GM18507 (cell line): Measurements from ENCODE around the gene USP24.
A peak's percentile ranks its signal among the peaks of the same experiment; 100 is the strongest.
"Not testable (repeated sequence)": the region's sequence is repeated elsewhere in the genome, so short reads cannot be mapped to it uniquely, and the experiment has no call there.

Experiments used
- DNase-seq: peaks from one replicate; pipeline ENCODE4 v3.0.0; 2011; ENCODE audit warnings: low read depth; ENCODE audit not compliant: insufficient read length; ENCODE audit errors: extremely low spot score
- FAIRE-seq: peaks from 2 replicates; lab custom pipeline; 2011; peaks lifted over from hg19 to GRCh38; lab: Jason Lieb, UNC

The USP24 gene

GRCh38 chr1:55231745-55232144 lies 16.6 kb upstream of the USP24 start:
- no peak for DNase-seq
- no peak for FAIRE-seq

GRCh38 chr1:55230659-55231058 lies 15.5 kb upstream of the USP24 start:
- DNase-seq (no peak), FAIRE-seq (no peak)

GRCh38 chr1:55229726-55230125 lies 14.6 kb upstream of the USP24 start:
- not testable (repeated sequence) for FAIRE-seq, DNase-seq

- FAIRE-seq (no peak), DNase-seq (no peak)
These were observed 10.1 kb upstream of the USP24 start for GRCh38 chr1:55225228-55225627.

- no peak for DNase-seq
- FAIRE-seq: no peak
These were observed 9.6 kb upstream of the USP24 start for GRCh38 chr1:55224729-55225128.

- DNase-seq (no peak), FAIRE-seq (no peak)
These were observed 7.0 kb upstream of the USP24 start for GRCh38 chr1:55222152-55222551.

- DNase-seq (no peak), FAIRE-seq (no peak)
These were observed 2.2 kb upstream of the USP24 start for GRCh38 chr1:55217226-55217986.

- FAIRE-seq: no peak
- no peak for DNase-seq
These were observed 932 bp upstream of the USP24 start for GRCh38 chr1:55216096-55216495.

GRCh38 chr1:55214934-55215193 lies 300 bp downstream of the USP24 start:
- no peak for FAIRE-seq
- DNase-seq: no peak

GRCh38 chr1:55214212-55214933 lies 791 bp downstream of the USP24 start:
- no peak for FAIRE-seq
- DNase-seq: no peak

- DNase-seq (no peak), FAIRE-seq (no peak)
These were observed 1.3 kb downstream of the USP24 start for GRCh38 chr1:55213885-55214211.

GRCh38 chr1:55213151-55213884 lies 1.8 kb downstream of the USP24 start:
- FAIRE-seq (no peak), DNase-seq (no peak)

GRCh38 chr1:55212349-55213150 lies 2.6 kb downstream of the USP24 start:
- no peak for DNase-seq
- FAIRE-seq: no peak

- FAIRE-seq: peak; percentile 60
These were observed 3.3 kb downstream of the USP24 start for GRCh38 chr1:55211863-55212262.

GRCh38 chr1:55210990-55211801 lies 4.0 kb downstream of the USP24 start:
- no peak for DNase-seq
- FAIRE-seq: peak; percentile 50

More at GRCh38 chr1:55211863-55212262, 3.3 kb downstream of the USP24 start:
- DNase-seq: no peak

- DNase-seq (no peak), FAIRE-seq (peak; percentile 44)
These were observed 5.9 kb downstream of the USP24 start for GRCh38 chr1:55209247-55209646.

GRCh38 chr1:55206210-55206609 lies 9.0 kb downstream of the USP24 start:
- DNase-seq: no peak
- no peak for FAIRE-seq

GRCh38 chr1:55204997-55205396 lies 10.2 kb downstream of the USP24 start:
- FAIRE-seq (peak; percentile 72), DNase-seq (no peak)

GRCh38 chr1:55203064-55203463 lies 12.1 kb downstream of the USP24 start:
- no peak for DNase-seq
- FAIRE-seq: no peak
